ENCODE results near the gene GALNT2.

DNA sequence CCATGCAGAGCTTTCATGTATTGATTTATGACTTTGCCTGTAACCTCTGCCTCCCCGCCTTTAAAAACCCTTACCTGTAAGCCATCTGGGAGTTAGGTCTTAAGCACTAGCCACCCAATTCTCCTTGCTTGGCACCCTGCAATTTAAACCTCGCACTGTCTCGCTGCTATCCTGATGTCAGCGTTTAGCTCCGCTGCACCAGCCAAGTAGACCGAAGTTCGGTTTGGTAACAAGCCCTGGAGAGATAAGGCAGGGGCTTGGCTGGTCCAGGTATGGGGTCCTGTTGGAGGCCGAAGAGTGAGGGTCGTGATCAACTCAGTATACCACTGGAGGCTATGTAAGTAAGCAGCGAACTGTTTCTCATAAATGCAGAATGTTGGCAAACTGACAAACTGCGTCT lies 64.4 kb downstream of the GALNT2 start:
- TF ChIP-seq, protein P1, sequence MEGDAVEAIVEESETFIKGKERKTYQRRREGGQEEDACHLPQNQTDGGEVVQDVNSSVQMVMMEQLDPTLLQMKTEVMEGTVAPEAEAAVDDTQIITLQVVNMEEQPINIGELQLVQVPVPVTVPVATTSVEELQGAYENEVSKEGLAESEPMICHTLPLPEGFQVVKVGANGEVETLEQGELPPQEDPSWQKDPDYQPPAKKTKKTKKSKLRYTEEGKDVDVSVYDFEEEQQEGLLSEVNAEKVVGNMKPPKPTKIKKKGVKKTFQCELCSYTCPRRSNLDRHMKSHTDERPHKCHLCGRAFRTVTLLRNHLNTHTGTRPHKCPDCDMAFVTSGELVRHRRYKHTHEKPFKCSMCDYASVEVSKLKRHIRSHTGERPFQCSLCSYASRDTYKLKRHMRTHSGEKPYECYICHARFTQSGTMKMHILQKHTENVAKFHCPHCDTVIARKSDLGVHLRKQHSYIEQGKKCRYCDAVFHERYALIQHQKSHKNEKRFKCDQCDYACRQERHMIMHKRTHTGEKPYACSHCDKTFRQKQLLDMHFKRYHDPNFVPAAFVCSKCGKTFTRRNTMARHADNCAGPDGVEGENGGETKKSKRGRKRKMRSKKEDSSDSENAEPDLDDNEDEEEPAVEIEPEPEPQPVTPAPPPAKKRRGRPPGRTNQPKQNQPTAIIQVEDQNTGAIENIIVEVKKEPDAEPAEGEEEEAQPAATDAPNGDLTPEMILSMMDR (IDR thresholded peaks at IDR 0.05), result no peak
- TF ChIP-seq POLR2A (IDR thresholded peaks at IDR 0.05), result no peak
